Spleen (tissue), 11 donors: ENCODE data around the gene LGALS8. TPM values are rescaled to one million over a fixed set of nuclear protein-coding genes. Genes with fewer than 3 reads are reported as not detected.

Experiments
- DNase-seq: peaks from one replicate; pipeline ENCODE4 v3.0.0-alpha.2; 2020
- H3K27ac ChIP-seq, 8 donors: fragments of 200-600 bp; sonication (generic) in 7 of 8; 1 replicate in 4 of 8; 2 replicates in 4 of 8; pipeline versions ENCODE4 v1.5.0 to v1.8.0; 2016 to 2021; ENCODE audit warnings: inconsistent platforms in 4 of 8, mild to moderate bottlenecking in 4 of 8, moderate library complexity in 1 of 8
- H3K27me3 ChIP-seq, 7 donors: fragments of 200-600 bp; sonication (generic) in 6 of 7; replicated peaks in 1 of 7; 1 replicate in 4 of 7; 2 replicates in 3 of 7; pipeline versions ENCODE4 v1.5.0 to v1.8.0; 2016 to 2021; ENCODE audit warnings: inconsistent platforms in 3 of 7, mild to moderate bottlenecking in 1 of 7
- H3K36me3 ChIP-seq, 6 donors: fragments of 200-600 bp; sonication (generic) in 5 of 6; 1 replicate in 4 of 6; 2 replicates in 2 of 6; pipeline versions ENCODE4 v1.5.0 to v1.8.0; 2016 to 2021; ENCODE audit warnings: inconsistent platforms in 2 of 6
- H3K4me1 ChIP-seq, 6 donors: fragments of 200-600 bp; sonication (generic) in 5 of 6; 1 replicate in 3 of 6; 2 replicates in 3 of 6; pipeline versions ENCODE4 v1.5.0 to v1.8.0; 2016 to 2021; ENCODE audit warnings: inconsistent platforms in 3 of 6
- H3K4me3 ChIP-seq, 8 donors: fragments of 200-600 bp; sonication (generic) in 7 of 8; 1 replicate in 4 of 8; 2 replicates in 4 of 8; pipeline versions ENCODE4 v1.5.0 to v1.8.0; 2016 to 2021; ENCODE audit warnings: inconsistent platforms in 4 of 8, mild to moderate bottlenecking in 4 of 8, moderate library complexity in 2 of 8
- H3K9me3 ChIP-seq, 8 donors: fragments of 200-600 bp; sonication (generic) in 7 of 8; 1 replicate in 4 of 8; 2 replicates in 4 of 8; pipeline versions ENCODE4 v1.5.0 to v1.8.0; 2016 to 2021; ENCODE audit warnings: inconsistent platforms in 4 of 8
- CTCF ChIP-seq, 11 experiments: fragments of 200-600 bp in 7 of 11; fragments of 450-650 bp in 4 of 11; sonication (generic) in 4 of 11; IDR thresholded peaks in 8 of 11; conservative IDR thresholded peaks in 3 of 11; 1 replicate in 7 of 11; 2 replicates in 4 of 11; pipeline versions ENCODE4 v1.4.0 to v1.8.0; 2016 to 2021; ENCODE audit warnings: antibody characterized with exemption in 11 of 11, inconsistent platforms in 4 of 11, mild to moderate bottlenecking in 1 of 11
- POLR2A ChIP-seq, 3 donors: fragments of 450-650 bp; IDR thresholded peaks; one replicate each; pipeline ENCODE4 v1.5.1; 2017; ENCODE audit warnings: antibody characterized with exemption in 3 of 3, mild to moderate bottlenecking in 1 of 3
- POLR2AphosphoS5 ChIP-seq, 3 donors: sonication (generic); formaldehyde crosslinking; IDR thresholded peaks; one replicate each; pipeline ENCODE4 v1.5.1; 2017; ENCODE audit warnings: antibody characterized with exemption in 3 of 3
- WGBS, 5 donors: extraction: QIAGEN DNeasy Blood & Tissue Kit in 3 of 5; methylation state at CpG; one replicate each; pipeline versions ENCODE4 v1.1.5 to v1.1.7; 2013 to 2018; 5-methylcytosine and 5-hydroxymethylcytosine counted together
- intact Hi-C: fragments of 100-400 bp; cut with DNase I; formaldehyde crosslinking; loops from one replicate; pipeline ENCODE4 v1.15.0; 2023; ENCODE audit warnings: low total_unique reads
- polyA plus RNA-seq, 3 donors: library from polyadenylated mRNA; stranded (reverse); fragments of 200-250 nt; gene quantifications; one replicate each; pipeline ENCODE4 v1.2.1, GENCODE V29; 2013
- total RNA-seq, 7 donors: library from RNA; depleted of rRNA in 3 of 7; stranded (reverse); fragments of >200 nt in 3 of 7; fragmentation: NEBNext Ultra II Directional in 4 of 7; extraction: Animal tissue kit (Norgen Biotek cat#: 25700) in 4 of 7; gene quantifications; one replicate each; pipeline versions ENCODE4 v1.1.0 to v1.2.1, GENCODE V29; 2016 to 2021
- donor health status: healthy with polysubstance abuse.
- donor health status: DM: no; HTN: no; CAD: no; lungs with moderate emphysema.
- donor health status: DM: no; HTN: no; CAD: no.
- donor health status: Bipolar disorder and iron deficiency.
- donor health status: healthy.
- donor health status: DM: no; HTN: no; CAD: no.
- donor health status: DM: yes; HTN: yes; CAD: no.

The LGALS8 gene
- total and polyA plus RNA-seq, 10 donors = 18.4 to 276 (median 143) TPM

GRCh38 chr1:236514703-236515442 lies 8.9 kb upstream of the LGALS8 start:
- intact Hi-C loops = no loop called here
- TF ChIP-seq POLR2AphosphoS5 (IDR thresholded peaks at IDR 0.05) (no peak), POLR2A (IDR thresholded peaks at IDR 0.05) (no peak), CTCF (IDR thresholded peaks at IDR 0.05 in 8 of 11, conservative IDR thresholded peaks at IDR 0.05 in 3 of 11) (no peak)
- Histone ChIP-seq H3K27me3 (no peaks in the 10 kb centered on the region), H3K4me3 (no peak overlapping the region), H3K4me1 (peaks cover 0 to 13% (median 3%) of the 10 kb centered on the region in 6 donors), H3K9me3 (no peaks in the 10 kb centered on the region), H3K27ac (peak overlapping the region in 1 of 8 donors; percentile 22), H3K36me3 (no peaks in the 10 kb centered on the region)
- no peak for DNase-seq
- WGBS, 5 donors = 88 to 93% (median 89%) methylated on average over 4 of the region's 4 CpGs

GRCh38 chr1:236515443-236515958 lies 8.3 kb upstream of the LGALS8 start:
- TF ChIP-seq POLR2AphosphoS5 (IDR thresholded peaks at IDR 0.05) = no peak
- no peak for TF ChIP-seq POLR2A (IDR thresholded peaks at IDR 0.05)
- TF ChIP-seq CTCF (IDR thresholded peaks at IDR 0.05 in 8 of 11, conservative IDR thresholded peaks at IDR 0.05 in 3 of 11) = no peak
- WGBS, 5 donors = 50 to 81% (median 70%) methylated on average over 4 of the region's 4 CpGs
- DNase-seq = no peak
- H3K27me3 ChIP-seq = no peaks in the 10 kb centered on the region
- peaks cover 0 to 13% (median 1%) of the 10 kb centered on the region in 6 donors for H3K4me1 ChIP-seq
- intact Hi-C loops = no loop called here
- no peaks in the 10 kb centered on the region for H3K36me3 ChIP-seq
- H3K4me3 ChIP-seq = no peak overlapping the region
- H3K9me3 ChIP-seq = no peaks in the 10 kb centered on the region
- H3K27ac ChIP-seq = peak overlapping the region in 3 of 8 donors; percentile 3 to 26 (median 22)

- DNase-seq = no peak
- H3K27me3 ChIP-seq = no peaks in the 10 kb centered on the region
- no peaks in the 10 kb centered on the region for H3K36me3 ChIP-seq
- H3K9me3 ChIP-seq = no peaks in the 10 kb centered on the region
- 58 to 65% (median 60%) methylated on average over 8 of the region's 8 CpGs for WGBS, 5 donors
- peak overlapping the region in 2 of 8 donors; percentile 35 to 49 for H3K27ac ChIP-seq
- peaks cover 0 to 13% (median 3%) of the 10 kb centered on the region in 6 donors for H3K4me1 ChIP-seq
- no peak overlapping the region for H3K4me3 ChIP-seq
- intact Hi-C loops = no loop called here
- TF ChIP-seq CTCF (IDR thresholded peaks at IDR 0.05 in 8 of 11, conservative IDR thresholded peaks at IDR 0.05 in 3 of 11) (no peak), POLR2A (IDR thresholded peaks at IDR 0.05) (no peak), POLR2AphosphoS5 (IDR thresholded peaks at IDR 0.05) (no peak)
Measured at GRCh38 chr1:236516929-236517704, 6.7 kb upstream of the LGALS8 start.

GRCh38 chr1:236518322-236518721 lies 5.5 kb upstream of the LGALS8 start:
- Histone ChIP-seq H3K27me3 (no peaks in the 10 kb centered on the region), H3K4me3 (no peak overlapping the region), H3K9me3 (no peaks in the 10 kb centered on the region), H3K27ac (no peak overlapping the region), H3K36me3 (no peaks in the 10 kb centered on the region), H3K4me1 (peaks cover 0 to 18% (median 9%) of the 10 kb centered on the region in 6 donors)
- WGBS, 5 donors = 26 to 48% (median 35%) methylated on average over 5 of the region's 5 CpGs
- TF ChIP-seq CTCF (IDR thresholded peaks at IDR 0.05 in 8 of 11, conservative IDR thresholded peaks at IDR 0.05 in 3 of 11) (no peak), POLR2AphosphoS5 (IDR thresholded peaks at IDR 0.05) (no peak), POLR2A (IDR thresholded peaks at IDR 0.05) (no peak)
- no peak for DNase-seq
- intact Hi-C loops = no loop called here
